HG03066 (cell line): ENCODE data around the gene ST6GAL2.

Source experiments
- ATAC-seq: cut with Tn5 transposase; IDR thresholded peaks from one replicate; pipeline ENCODE4 v1.9.1; 2021; ENCODE audit warnings: low read depth; ENCODE audit not compliant: unreplicated experiment

ST6GAL2 gene

GRCh38 chr2:106831241-106831640 is 54.7 kb downstream of the ST6GAL2 start:
- no peak for ATAC-seq

GRCh38 chr2:106830191-106830590 is 55.8 kb downstream of the ST6GAL2 start:
- ATAC-seq: no peak

DNA sequence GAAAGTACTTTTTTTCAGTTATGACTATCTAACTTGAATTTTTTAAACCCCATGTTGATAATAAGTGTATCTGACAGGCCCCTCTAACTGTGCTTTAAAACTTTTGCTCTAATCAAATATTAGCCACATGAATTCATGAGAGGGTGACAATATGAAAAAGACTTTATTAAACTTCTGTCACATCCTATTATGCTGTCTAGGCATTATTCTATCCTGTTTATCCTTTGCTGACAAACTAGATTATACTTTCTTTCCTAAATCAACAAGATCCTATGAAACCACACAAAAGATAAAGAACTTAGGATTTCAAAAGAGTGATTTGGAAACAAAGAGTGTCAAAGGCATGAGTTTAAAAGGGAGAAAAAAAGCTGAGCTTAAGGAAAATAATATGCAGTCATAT is 57.8 kb downstream of the ST6GAL2 start:
- ATAC-seq: no peak

DNA sequence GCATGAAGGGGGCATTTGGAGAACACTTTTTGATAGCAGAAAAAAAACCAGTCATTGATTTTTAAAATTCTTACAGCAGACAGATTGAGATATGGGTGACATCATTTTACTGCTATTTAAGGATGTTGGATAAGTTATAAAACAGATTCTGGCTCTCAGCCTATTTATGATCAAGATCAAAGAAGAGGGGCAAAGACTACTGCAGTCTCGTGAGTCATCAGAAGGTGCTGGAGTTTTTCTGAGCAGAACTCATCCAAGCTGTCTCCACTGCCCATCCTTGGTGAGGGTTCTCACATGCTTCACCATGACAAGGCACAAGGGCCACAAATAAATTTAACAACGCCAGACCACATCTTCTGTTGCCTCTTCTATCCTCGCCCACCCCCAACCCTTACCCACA is 58.8 kb downstream of the ST6GAL2 start:
- no peak for ATAC-seq

- ATAC-seq: no peak
These were observed 60.8 kb downstream of the ST6GAL2 start for GRCh38 chr2:106825161-106825560.

- no peak for ATAC-seq
These were observed 69.0 kb downstream of the ST6GAL2 start for GRCh38 chr2:106816974-106817373.

GRCh38 chr2:106812841-106813240 is 73.1 kb downstream of the ST6GAL2 start:
- no peak for ATAC-seq

- no peak for ATAC-seq
These were observed 73.6 kb downstream of the ST6GAL2 start for GRCh38 chr2:106812383-106812782.

DNA sequence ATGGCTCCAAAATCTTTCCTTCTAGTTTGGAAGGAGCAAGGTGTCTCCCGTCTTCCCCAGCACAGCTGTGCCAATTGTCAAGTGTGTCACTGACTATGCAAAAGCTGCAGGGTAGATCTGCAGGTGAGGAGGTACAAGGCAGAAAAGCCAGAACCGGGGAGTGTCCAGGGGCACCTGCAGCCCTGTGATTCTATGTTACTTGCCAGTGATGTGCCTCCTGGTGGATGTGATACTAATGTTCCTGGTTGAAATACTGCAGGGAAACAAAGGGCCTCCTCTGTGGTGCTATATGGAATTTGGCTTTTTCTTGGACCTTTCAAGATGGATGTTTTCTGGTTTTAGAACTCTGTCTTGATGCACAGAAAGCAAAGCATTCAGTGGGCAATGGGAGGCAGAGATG is 80.3 kb downstream of the ST6GAL2 start:
- ATAC-seq: no peak

DNA sequence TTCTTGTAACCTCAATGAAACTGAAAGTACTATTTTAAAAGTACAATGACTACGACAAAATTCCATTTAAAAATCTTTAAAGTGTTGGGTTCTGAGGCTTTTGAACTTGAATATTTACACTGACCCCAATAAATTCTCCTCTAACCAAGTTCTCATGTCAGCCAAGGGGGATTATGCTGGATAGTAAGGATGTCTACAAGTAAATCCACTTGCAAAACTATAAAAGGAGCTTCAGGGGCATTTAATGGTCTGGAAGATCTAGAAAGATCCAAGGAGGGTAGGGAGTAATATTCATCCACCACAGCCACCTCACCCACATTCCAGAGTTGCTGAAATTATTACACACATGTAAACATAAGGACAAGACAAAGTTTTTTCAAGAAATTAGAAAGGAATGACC is 81.8 kb downstream of the ST6GAL2 start:
- ATAC-seq: no peak

DNA sequence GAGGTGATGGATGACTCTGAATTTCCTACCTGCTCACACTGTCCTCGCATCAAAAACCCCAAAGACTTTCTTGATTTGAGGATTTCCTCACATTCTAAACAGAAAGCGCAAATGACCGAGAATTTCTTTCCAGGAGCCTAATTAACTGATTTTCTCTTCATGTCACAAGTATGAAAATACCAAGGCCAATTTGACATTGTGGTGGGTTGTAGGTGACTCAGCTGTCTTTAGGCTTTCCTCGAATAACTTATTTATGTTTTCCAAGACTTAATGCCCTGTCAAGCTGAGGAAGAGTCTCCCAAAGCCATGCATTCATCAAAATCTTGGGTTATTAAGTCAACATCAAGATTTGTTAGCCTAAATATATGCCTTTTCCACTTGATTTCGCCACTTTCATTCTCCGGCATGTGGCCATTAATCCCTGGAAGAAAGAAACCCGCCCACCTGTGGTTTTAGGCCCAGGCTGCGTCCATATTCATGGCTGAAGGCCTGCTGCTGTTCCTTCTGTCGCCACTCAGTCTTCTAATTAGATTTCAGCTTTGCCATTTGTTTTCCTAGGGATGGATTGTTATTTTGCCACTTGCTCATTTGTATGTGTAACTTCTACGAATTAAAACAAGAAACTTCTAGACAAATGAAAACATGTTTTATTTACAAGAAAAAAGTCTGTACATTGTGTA is 84.9 kb downstream of the ST6GAL2 start:
- no peak for ATAC-seq

GRCh38 chr2:106800180-106800579 is 85.8 kb downstream of the ST6GAL2 start:
- no peak for ATAC-seq

- no peak for ATAC-seq
These were observed 87.0 kb downstream of the ST6GAL2 start for GRCh38 chr2:106798826-106799552.

DNA sequence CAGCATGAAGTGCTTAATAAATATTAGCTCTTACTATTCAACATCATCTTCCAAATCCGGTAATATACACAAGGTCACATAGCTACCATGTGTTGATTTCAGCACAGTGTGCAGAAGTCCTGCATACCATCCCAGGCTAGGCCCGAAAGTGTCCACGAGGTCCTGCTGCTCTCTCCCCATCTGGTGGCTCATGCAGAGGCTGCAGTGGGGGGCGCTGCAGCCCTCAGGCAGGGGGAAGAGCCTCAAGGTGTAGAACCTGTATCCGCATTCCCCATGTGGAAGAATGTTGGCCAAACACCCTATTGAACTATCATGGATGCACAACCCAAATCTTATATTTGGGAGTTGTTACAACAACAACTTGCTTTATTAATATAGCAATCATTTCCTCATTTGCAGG is 88.5 kb downstream of the ST6GAL2 start:
- no peak for ATAC-seq

DNA sequence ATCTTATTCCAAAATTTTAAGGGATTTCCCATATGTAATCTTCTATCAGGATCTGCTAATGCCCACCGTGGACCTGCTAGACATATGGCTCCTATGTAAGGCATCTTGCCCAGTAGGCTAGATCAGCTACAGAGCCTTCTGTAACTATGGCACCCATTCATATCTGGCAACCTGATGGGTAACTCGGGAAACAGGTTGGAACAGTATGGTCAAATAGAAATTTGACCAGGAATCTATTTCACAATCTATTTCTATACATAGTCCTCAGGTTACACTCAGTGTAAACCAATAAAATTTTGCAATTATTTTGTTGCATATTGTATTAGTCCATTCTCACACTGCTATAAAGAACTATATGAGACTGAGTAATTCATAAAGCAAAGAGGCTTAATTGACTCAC is 93.3 kb downstream of the ST6GAL2 start:
- ATAC-seq: no peak

- ATAC-seq: no peak
These were observed 96.8 kb downstream of the ST6GAL2 start for GRCh38 chr2:106789185-106789584.

DNA sequence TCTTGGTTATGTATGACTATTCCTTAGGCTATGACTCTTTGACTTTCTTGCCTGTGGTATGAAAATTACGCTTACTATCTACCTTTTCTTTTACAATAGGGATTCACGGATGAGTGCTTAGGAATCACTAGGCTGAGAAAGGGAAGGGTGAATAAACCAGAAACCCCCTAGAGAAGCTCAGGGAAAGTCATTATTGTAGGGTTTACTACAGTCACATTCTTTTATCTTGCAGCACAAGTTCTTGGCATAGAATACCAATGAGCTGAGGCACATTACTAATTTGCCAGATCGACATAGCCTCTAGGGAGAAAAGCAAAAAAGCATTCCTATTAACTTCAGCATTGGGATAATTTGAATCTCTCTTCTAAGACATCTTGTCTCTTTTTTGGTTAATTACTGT is 103.3 kb downstream of the ST6GAL2 start:
- no peak for ATAC-seq

DNA sequence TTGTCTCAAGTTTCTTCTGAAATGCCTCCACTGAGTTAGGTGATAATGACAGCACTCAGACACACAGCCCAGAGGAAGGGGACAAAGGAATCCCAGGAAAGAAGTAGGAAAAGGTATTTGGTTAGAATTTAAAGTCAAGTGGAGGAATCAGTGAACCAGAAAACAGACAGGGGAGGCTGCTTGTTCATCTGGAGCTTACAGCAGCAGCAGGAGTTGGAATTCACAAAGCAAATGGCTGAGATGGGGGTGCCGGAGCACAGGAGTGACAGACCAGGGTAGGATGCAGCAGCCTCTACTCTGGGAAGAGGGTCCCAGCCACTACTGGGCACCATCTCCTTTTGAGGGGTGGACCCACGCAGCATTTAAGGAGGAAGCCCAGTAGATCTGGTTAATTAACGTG is 104.8 kb downstream of the ST6GAL2 start:
- no peak for ATAC-seq

DNA sequence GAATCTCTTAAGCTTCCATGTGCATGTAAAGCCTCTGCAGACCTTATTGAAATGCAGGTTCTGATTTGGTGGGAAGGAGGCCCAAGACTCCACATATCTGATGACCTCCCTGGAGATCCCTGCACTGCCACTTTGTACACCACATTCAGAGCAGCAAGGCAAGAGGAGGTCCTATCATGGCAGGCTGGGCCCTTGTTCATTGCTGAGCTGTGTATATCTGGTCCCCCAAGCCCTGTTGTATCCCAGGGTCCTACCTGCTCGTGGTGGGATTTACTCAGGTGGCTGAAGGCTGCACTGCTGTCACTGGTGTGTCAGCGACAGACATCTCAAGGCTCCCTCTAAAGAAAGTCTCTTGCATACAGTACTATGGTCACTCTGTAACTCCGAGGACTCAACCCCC is 114.2 kb downstream of the ST6GAL2 start:
- ATAC-seq: no peak

DNA sequence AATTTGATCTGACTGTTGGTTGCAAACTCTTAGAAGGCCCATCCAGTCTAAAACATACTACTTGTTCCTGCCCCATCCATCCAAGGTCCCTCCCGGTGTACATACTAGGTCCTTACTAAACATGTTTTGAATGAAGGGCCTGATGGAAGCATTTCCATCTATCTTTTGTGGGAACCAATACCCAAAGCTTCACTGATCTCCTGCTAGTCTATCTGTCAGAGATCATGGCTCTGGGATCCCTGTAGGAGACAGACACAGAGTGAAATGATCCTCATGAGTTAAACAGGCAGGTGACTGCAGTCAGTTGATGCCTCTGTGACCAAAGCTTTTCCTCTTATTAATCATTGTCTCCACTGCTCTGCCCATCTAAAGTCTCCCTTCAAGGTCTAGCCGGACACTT is 115.0 kb downstream of the ST6GAL2 start:
- ATAC-seq: no peak

DNA sequence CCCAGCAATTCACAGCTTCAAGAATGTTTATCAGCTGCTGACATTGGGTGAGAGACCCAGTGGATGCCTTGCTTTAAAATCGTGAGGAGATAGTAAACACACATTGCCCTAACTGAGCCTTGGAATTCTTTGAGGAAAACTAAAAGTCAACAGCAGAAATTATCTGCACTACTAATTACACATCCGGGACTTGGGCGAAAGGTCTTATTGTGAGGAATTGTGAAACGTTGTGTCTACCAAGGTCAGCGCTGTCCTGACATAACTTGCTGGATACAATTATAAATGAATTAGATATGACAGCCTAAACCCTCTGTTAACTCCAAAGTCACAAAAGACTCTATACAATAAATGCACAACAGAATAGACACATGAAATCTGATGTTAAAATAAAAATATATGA is 121.4 kb downstream of the ST6GAL2 start:
- no peak for ATAC-seq

- ATAC-seq: no peak
These were observed 126.0 kb downstream of the ST6GAL2 start for GRCh38 chr2:106759966-106760365.
